ENCODE results near the gene MRPL57.
"Not testable (repeated sequence)": the region's sequence is repeated elsewhere in the genome, so short reads cannot be mapped to it uniquely, and the experiment has no call there.

- TF ChIP-seq CTCF (IDR thresholded peaks at IDR 0.05; ENCODE audit: borderline replicate concordance, extremely low read depth, low read length, poor library complexity, severe bottlenecking); EZH2 (IDR thresholded peaks at IDR 0.05; ENCODE audit: borderline replicate concordance, low read depth, low read length, severe bottlenecking): not testable (repeated sequence)
Observed at GRCh38 chr13:21201456-21202190, 25.2 kb downstream of the MRPL57 start.

Measured in DND-41 (cell line).